Medulla oblongata (tissue), 1 donor: ENCODE measurements around the gene PRLH.

Experiments
- DNase-seq: peaks from one replicate; pipeline ENCODE4 v3.0.0-alpha.2; 2015; ENCODE audit errors: extremely low spot score

The PRLH gene

DNA sequence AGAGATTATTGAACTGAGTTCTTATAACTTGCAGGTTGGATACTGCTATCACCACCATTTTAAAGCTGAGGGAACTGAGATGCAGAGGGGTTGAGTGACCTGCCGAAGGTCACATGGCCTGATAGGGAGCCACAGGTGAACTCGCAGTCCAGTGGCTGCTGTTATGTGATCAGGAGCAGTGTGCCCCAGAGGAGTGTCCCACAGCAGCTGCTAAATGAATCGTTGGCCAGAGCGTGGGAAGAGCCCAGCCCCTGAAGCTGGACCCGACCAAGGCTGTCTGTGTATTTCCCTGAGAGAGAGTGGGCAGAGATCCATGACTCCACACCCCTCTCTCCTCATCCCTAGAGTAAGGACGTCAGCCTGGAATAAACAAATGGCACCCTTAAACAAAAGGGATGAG, 26.7 kb upstream of the PRLH start:
- DNase-seq = no peak

DNA sequence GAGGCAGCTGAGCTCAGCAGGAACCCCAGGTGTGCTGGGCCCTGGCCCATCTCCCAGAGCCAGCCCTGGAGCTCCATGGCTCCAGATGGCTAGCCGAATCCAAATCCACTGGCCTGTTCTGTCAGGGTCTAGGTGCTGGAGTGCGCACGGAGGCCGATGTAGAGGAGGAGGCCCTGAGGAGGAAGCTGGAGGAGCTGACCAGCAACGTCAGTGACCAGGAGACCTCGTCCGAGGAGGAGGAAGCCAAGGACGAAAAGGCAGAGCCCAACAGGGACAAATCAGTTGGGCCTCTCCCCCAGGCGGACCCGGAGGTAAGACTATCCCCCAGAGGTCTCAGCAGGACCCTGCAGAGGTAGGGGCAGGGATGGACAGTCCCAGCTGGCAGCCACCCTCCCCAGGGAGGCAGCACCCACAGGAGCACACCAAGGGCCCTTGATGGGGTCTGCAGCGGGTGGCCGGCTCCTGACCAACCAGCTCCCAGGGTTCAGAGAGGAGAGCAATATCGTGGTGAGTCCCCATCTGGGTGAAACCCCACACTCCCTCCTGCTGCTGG, 26.1 kb upstream of the PRLH start:
- DNase-seq = no peak

- DNase-seq = no peak
These were observed 25.6 kb upstream of the PRLH start for GRCh38 chr2:237540823-237541222.

DNA sequence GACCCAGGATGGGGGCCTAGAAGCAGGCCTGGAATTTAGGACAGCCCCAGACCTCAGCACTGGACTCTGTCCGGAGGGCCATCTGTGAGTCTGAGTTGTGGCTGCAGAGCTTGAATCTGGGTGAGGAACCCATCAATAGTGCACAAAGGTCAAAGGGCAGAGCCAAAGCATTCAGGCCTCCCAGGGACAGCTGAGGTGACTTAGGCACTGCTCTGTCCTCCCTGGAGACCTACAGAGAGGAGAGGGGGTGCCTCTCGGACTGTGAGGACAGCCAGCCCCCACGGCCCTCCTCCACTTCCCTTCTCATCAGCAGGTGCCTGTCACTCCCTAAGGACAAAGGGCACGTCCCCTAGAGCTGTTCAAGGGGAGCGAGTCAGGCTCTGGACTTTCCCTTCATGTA, 25.1 kb upstream of the PRLH start:
- DNase-seq = no peak

- DNase-seq = no peak
These were observed 24.2 kb upstream of the PRLH start for GRCh38 chr2:237542001-237542704.

GRCh38 chr2:237546040-237546875, 20.1 kb upstream of the PRLH start:
- DNase-seq = no peak

DNA sequence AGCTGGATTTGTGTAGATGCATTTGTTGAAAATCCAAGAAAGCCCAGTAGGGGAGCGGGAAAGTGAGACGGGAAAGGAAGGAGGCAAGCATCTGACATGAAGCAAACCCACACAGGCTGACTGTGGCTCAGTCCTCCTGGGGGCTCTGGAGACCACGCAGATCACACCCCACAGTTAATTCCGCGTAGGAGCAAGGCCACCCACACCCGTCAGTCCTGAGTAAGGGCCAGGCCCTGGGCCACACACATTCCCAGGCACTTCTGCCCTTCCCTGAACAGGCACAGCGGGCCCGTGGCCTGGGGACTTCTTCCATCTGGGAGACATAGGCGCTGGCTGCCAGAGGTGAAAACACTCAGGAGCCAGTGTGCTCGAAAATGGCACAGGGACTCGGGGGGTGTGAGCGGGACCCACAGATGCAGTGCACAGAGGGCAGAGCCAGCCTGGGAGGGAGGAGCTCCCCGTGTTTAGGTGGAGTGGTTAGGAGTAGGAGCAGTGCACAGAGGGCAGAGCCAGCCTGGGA, 19.4 kb upstream of the PRLH start:
- DNase-seq = no peak

- DNase-seq = no peak
These were observed 18.4 kb upstream of the PRLH start for GRCh38 chr2:237547841-237548416.

- no peak for DNase-seq
These were observed 17.2 kb upstream of the PRLH start for GRCh38 chr2:237549216-237549615.

DNA sequence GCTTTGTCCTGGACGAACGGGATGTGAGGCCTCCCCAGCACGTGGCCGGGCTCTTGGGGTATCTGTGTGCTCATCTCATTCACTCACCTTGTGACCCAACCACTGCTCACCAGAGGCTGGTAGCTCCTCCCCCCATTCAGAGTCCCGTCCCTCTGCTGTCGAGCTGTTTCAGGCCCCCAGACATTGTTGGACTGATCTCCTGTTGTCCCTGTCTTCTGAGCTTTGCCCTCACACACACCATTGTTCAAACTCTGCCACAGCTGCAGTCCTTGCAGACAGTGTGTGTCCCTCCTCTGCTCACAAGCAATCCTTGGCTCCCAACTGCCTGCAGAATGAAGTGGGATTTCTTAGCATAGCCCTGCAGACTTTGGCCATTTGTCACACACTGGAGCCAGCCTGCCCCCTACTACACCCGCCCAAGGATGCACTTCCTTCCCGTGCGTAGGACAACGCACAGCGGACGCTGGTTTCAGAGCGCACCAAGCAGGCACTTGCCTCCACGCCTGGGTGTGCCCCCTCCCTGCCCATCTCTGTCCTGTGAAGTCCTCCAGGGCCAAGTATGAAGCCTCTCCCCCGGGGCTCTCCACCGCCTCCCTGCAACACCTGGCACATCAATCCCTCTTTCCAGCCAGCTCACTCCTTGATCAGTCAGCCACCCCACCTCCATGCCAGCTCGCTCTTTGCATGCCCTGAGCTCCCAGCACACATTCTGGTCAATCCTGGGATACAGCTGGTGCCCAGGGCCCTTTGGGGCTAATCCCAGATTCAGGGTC, 16.5 kb upstream of the PRLH start:
- no peak for DNase-seq

GRCh38 chr2:237551071-237551574, 15.3 kb upstream of the PRLH start:
- no peak for DNase-seq

GRCh38 chr2:237552908-237553307, 13.5 kb upstream of the PRLH start:
- DNase-seq = no peak

DNA sequence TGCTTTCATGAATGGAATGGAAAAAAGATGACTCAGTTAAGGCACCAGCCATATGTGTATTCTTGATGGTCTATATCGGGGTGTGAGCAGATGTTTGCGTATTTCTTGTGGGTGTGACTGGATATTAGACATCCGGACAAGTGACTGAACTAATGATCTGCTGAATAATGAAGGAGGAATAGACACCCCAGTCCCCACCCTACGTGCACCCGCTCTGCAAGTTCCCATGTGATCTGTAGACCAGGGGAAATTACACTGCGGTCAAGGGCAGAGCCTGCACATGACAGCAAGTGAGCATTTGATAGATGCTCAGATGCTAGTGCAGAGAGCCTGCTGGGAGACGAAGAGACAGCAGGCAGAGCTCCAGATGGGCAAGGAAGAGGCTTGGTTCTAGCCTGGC, 12.4 kb upstream of the PRLH start:
- DNase-seq = no peak

GRCh38 chr2:237555560-237555959, 10.8 kb upstream of the PRLH start:
- no peak for DNase-seq

- no peak for DNase-seq
These were observed 9.4 kb upstream of the PRLH start for GRCh38 chr2:237556773-237557632.

DNA sequence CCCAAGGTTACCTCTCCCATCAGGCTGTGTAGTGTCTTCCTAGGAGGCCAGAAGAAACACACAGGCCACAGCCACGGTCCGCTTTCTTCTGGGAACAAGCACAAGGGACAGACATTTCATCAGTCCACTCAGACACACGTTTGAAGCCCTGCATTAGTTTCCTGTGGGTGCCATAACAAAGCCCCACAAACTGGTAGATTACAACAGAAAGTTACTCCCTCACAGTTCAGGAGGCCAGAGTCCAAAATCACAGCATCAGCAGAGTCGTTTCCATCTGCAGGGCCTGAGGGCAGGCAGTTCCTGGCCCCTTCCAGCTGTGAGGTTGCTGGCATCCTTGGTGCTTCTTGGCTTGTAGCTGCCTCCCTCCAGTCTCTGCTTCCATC, 8.8 kb upstream of the PRLH start:
- no peak for DNase-seq

GRCh38 chr2:237558961-237559641, 7.3 kb upstream of the PRLH start:
- DNase-seq = peak; percentile 36

DNA sequence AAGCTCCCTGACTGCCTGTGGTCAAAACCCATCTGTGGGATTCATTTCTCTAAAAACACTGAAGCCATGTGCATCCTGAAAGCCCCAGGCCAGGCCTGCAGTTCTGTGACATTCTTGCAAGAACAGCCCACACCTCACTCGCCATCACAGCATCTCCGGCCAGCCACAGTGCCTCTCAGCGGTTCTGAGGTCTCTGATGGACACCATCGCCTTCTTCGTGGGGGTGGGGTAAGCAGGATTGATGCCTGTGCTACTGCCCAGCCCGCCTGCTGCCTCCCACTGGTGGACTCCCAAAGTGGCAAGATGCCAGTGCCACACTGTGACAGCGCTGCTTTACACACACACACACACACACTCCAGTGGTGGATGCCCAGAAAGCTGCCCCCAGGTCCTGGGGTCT, 5.2 kb upstream of the PRLH start:
- no peak for DNase-seq

DNA sequence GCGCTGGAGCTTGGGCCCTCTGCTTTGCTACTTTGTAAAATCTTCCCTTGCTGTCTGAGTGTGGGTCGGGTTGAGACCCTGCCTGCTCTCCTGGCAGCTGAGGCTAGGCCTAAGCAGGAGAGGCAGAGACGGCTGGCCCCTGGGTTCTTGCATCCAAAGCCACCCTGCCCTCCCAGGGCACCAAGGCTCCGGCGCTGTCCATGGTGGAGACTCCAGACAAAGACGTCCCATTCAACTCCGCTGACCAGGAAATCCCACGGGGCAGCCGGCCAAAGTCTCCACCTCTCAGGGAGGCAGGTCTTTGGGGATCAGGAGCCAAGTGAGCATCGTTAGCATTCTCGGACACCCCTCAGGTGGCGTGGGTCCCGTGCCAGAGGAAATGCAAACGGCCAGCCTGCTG, 2.6 kb upstream of the PRLH start:
- no peak for DNase-seq
